Fibroblast of villous mesenchyme (primary cell): Measurements from ENCODE around the gene CELF5. TPM values are rescaled to one million over a fixed set of nuclear protein-coding genes. Genes with fewer than 3 reads are reported as not detected.

Source experiments
- DNase-seq: peaks from one replicate; pipeline ENCODE4 v3.0.0-alpha.2; 2010; ENCODE audit warnings: low read depth
- H3K4me3 ChIP-seq: 2 replicates; pipeline ENCODE4 v1.5.1; 2011; ENCODE audit warnings: low read depth, mild to moderate bottlenecking, low read length
- CTCF ChIP-seq: IDR thresholded peaks from 2 replicates; pipeline ENCODE4 v1.5.1; 2012; ENCODE audit warnings: low read depth, mild to moderate bottlenecking, low read length; ENCODE audit not compliant: insufficient read depth
- total RNA-seq: library from RNA; depleted of rRNA; stranded (reverse); fragments of >200 nt; gene quantifications from 2 replicates; pipeline ENCODE4 v1.2.3, GENCODE V29; 2012

Gene CELF5
- total RNA-seq, 1 donor: under 0.01 TPM

GRCh38 chr19:3203805-3204645, 20.4 kb upstream of the CELF5 start:
- H3K4me3 ChIP-seq: no peak overlapping the region
- TF ChIP-seq CTCF: no peak

GRCh38 chr19:3204646-3205275, 19.7 kb upstream of the CELF5 start:
- no peak overlapping the region for H3K4me3 ChIP-seq
- DNase-seq: no peak
- no peak for TF ChIP-seq CTCF

More at GRCh38 chr19:3203805-3204645, 20.4 kb upstream of the CELF5 start:
- DNase-seq: no peak

- no peak for DNase-seq
- H3K4me3 ChIP-seq: no peak overlapping the region
- no peak for TF ChIP-seq CTCF
Measured at GRCh38 chr19:3206216-3206953, 18.1 kb upstream of the CELF5 start.

- DNase-seq: no peak
- no peak for TF ChIP-seq CTCF
- no peak overlapping the region for H3K4me3 ChIP-seq
Measured at GRCh38 chr19:3207461-3208242, 16.8 kb upstream of the CELF5 start.

- DNase-seq: no peak
- H3K4me3 ChIP-seq: no peak overlapping the region
- no peak for TF ChIP-seq CTCF
Measured at GRCh38 chr19:3208317-3209207, 15.9 kb upstream of the CELF5 start.
